HG03139 (cell line): ENCODE measurements around the gene SNRPD3.
"Not testable (repeated sequence)": the region's sequence is repeated elsewhere in the genome, so short reads cannot be mapped to it uniquely, and the experiment has no call there.

Experiments used
- ATAC-seq: cut with Tn5 transposase; IDR thresholded peaks from one replicate; pipeline ENCODE4 v1.9.1; 2021; ENCODE audit not compliant: unreplicated experiment

The SNRPD3 gene

DNA sequence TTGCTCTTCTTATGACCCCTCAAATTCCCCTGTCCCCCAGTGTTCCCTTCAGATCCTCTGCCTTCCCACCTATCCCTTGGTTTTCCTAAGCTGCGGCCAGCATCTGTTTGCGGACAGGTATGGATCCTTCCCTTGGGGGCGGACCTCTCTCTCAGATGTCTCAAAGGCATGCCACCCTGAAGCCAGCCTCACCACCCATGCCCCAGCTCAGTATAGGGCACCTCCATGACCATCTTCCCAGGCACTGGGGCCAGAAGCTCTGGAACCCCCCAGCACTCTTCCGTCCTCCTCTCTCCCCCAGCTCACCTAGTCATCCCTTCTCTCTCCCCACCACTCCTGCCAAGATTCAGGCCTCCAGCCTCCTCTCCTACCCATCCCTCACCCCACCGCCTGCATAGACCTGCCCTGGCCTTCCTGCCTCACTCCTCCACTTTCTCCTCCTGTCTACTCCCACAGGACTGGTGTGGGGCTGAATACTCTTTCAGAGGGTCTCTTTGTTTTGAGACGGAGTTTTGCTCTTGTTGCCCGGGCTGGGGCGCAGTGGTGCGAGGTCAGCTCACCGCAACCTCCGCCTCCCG lies 34.9 kb downstream of the SNRPD3 start:
- no peak for ATAC-seq

DNA sequence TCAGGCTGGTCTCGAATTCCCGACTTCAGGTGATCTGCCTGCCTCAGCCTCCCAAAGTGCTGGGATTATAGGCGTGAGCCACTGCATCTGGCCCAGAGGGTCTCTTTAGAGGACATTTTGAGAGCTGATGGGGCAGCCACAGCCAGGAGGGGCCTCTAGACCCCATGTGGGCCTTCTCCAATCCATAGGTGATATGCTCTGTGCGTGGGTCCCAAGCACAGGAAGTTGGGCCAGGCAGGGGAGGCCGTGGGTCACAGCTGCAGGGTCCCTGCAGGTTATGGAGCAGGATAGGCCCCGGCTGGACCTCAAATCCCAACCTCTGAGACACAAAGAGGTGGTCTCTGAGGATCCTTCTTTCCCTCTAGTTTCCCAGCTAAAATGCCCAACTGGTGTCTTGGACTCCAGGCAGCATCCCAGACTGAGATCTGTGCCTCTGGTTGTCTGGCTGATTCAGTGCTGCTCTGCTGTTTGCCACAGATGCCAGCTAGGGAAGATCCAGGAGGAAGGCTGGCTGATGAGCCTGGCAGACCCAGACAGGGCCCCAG lies 35.6 kb downstream of the SNRPD3 start:
- no peak for ATAC-seq

DNA sequence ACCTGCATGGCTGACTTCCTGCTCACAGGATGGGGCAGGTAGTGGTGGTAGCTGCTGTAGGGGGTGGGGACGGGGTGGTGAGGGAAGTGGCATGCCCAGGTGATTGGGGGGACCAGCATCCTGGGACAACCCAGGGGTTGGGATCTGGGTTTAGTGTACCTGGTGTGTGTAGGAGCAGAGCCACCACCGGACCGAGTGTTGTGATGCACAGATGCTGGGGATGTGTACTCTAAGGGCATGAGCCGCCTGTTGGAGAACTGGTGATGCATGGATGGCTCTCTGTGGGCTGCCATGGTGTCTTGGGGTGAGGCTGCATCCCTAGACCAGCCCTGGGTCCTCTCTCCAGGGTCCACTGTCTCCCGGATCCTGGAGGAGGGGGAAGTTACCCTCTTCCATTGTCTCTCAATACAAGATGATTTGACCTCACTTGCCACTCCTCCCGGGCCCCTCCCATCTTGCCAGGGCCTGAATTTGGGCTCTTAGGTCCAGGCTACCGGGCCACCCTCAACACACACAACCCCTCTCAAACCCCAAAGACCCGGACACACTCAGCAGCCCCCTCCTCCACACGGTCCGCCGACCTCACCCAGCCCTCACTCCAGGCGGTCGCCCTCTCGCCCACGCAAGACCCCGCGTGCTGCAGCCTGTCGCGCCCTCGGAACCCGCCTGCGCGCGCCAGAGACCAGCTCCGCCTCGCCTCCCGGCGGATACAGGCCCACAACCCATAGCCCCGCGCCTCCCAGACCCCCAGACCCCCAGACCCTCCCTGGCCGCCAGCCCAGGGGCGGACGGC lies 36.5 kb downstream of the SNRPD3 start:
- ATAC-seq: no peak

DNA sequence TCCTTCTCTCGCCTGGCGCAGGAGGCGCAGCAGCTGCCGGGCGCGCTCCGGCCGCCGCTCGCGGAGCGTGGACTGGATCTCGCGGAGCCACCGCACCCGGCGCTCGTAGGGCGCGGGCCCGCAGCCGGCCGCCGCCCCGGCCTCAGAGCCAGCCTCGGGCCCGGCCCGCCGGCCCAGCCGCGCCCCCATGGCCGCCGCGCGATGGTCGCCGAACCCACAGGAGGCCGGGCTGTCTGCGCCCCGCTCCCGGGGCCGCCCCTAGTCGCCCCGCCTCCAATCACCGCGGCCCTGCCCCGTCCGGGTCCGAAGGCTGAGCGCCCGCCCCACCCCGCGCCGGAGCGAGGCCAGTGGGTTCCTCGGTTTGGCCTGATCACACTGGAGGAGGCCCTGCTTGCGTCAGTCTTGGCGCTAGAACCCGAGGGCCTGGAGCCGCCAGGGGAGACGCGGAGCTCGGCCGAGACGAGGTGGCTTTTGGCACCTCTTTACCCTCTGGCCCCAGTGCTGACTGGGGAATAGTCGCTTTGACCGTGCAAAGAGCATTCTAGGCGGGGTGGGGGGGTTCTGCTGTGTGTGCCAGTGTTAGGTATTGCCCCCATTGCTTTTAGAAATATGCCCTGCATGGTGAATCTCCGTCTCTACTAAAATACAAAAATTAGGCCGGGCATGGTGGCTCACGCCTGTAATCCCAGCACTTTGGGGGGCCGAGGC lies 37.2 kb downstream of the SNRPD3 start, which contains the start of gene LRRC75B:
TSS of gene LRRC75B (minus strand) at position 223 of the 708 bp plus-strand sequence. CDS start at position 189, 34 bp downstream.
- peak; percentile 88 for ATAC-seq

DNA sequence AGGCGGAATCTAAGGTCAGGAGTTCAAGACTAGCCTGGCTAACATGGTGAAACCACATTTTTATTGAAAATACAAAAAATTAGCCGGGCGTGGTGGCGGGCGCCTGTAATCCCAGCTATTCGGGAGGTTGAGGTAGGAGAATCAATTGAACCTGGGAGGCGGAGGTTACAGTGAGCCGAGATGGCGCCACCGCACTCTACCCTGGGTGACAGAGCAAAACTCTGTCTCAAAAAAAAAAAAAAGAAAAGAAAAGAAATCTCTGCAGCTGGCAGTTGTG lies 37.7 kb downstream of the SNRPD3 start:
- not testable (repeated sequence) for ATAC-seq

DNA sequence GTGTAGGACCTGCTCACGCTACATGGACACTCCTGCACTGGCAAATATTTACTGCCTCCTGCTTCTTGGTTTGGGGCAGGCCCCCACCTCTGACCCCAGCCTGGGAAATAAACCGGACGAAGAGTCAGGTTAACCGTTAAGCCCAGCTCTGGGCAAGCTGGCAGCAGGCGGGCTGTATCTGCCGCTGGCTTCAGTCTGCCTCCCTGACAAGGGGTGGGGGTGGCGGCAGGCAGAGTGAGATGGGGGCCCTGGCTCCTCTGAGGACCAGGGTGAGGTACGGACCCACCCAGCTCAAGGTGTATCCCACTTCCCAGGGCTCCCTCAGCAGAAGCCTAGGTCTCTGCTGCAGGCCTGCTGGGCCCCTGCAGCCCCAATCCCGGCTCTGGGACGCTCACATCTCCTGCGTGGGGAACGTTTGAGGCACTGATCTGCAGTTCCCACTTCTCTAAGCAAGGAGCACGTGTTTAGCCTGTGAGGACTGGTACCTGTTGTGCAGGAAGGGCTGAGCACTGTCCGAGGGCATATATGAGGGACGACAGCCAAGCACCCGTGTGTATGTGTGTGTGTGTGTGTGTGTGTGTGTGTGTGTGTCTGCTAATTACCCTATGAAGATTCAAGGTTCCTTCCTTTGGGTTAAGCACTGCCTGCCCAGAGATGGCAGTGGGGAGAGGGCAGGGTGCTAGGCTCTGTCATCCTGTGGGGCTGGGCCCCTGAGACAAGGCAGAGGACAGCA lies 38.2 kb downstream of the SNRPD3 start:
- no peak for ATAC-seq

DNA sequence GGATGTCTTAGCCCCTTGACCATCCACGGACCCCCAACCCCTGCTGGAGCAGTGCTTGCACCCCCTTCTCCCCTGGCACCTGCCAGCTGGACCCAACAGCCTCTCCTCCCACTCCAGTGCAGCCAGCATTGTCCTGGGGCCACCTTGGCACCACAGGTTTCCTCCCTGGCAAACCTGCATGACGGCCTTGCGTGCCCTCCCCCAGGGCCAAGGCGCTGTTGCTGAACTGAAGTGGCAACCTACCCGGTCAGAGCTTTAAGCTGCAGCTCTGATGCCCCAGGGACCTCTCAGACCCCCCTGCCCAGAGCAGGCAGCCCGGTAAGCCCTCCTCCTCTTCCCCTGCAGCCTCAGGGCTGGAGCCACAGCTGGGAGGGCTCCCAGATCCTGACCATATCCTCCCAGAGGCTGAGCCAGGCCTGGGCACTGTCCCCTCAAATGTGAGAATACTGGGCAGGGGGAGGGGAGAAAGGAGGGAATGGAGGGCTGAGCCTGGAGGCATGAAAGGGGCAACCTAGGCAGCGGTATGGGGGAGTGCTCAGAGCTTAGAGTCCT lies 38.8 kb downstream of the SNRPD3 start:
- ATAC-seq: no peak

DNA sequence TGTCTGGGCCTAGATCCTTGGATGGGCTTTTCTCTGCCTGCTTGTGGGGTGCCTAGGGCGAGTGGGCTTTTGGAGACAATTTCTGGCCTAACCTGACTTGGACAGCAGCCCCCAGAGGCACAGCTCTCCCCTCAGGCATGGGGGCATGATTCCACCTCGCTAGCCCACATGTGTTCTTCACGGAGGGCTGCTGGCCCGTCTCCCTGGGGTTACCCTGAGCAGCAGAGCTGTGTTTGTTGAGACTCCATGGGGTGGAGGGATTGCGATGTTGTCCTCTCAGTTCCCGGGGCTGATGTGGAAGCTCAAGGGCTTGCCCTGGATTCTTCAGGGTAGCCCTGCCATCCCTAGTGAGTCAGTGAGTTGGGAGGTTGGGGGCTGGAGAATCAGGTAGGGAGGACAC lies 39.4 kb downstream of the SNRPD3 start:
- no peak for ATAC-seq

DNA sequence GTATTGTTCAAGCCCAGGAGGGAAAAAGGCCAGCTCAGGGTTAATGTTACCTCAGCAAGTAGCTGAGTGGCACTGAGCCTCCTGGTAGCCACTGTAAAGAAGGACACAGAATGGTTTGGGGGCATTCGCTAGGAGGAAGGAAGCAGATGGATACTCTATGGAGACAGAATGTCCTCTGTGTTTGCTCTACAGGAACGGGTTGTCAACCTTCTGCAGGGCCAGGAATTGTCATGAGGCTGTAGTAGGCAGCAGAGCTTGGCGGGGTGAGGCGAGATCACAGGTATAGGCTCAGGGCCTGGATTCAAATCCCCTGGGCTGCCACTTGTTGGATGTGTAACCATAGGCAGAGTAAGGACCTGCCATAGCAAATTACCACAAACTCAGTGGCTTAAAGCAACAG lies 40.1 kb downstream of the SNRPD3 start:
- ATAC-seq: no peak

DNA sequence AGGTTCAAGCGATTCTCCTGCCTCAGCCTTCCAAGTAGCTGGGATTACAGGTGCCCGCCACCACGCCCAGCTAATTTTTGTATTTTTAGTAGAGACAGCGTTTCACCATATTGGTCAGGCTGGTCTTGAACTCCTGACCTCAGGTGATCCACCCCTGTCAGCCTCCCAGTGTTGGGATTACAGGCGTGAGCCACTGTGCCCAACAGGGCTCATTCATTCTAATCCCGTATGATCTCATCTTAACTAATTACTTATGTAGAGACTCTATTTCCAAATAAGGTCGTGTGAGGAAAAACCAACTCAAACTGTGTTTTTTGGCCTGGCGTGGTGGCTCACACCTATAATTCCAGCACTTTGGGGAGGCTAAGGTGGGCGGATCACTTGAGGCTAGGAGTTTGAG lies 41.3 kb downstream of the SNRPD3 start:
- ATAC-seq: not testable (repeated sequence)

DNA sequence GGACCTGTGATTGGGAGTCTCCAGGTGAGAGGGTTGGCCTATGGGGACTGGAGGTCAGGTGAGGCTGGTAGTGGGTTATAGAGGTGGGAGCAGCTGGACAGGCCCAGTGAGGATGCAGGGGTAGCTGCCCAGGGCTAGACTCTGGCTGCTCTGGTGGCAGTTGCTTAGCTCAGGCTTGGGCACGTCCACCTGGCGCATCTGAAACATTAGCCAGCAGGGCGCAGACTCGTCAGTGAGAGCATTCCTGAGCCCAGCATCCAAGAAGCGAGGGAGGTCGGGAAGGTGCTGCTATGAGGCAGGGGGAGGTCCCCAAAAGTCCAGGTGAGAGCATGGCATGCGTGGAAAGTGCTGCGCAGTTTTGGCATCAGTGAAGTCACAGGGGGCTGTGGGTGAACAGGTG lies 43.7 kb downstream of the SNRPD3 start:
- ATAC-seq: no peak

DNA sequence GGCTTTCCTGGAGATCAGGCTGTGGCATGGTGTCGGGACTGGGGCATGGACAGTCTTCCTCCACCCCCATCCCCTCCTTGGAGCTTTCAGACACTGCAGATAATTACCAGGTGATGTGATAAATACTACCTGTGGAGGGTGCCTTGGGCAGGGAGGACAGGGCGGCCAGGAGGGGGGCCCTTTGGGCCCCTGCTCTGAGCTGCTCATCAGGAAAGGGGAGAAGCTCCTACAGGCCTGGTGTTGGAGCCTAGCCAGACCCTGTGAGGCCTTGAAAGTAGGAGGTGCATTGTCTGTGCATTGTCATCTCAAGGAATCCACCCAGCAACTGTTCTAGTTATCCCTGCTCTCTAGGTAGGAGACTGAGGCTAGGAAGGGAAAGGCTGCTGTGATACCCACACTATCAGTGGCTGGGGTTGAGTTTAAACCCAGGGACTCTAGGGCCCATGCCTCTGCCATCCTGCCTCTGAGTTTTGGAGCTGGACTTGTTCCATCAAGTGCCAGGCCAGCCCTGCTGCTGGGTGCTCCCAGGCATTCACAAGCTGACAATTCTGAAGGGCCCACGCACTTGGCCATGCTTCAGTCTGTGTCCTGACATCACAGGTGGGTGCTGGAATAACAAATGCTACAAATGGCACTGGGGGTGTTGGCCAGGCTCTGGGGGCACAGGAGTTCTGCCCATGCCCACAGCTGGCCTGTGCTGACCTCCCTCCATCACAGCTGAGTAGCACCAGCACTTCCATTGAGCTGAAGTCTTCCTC lies 44.3 kb downstream of the SNRPD3 start:
- ATAC-seq: not testable (repeated sequence)

DNA sequence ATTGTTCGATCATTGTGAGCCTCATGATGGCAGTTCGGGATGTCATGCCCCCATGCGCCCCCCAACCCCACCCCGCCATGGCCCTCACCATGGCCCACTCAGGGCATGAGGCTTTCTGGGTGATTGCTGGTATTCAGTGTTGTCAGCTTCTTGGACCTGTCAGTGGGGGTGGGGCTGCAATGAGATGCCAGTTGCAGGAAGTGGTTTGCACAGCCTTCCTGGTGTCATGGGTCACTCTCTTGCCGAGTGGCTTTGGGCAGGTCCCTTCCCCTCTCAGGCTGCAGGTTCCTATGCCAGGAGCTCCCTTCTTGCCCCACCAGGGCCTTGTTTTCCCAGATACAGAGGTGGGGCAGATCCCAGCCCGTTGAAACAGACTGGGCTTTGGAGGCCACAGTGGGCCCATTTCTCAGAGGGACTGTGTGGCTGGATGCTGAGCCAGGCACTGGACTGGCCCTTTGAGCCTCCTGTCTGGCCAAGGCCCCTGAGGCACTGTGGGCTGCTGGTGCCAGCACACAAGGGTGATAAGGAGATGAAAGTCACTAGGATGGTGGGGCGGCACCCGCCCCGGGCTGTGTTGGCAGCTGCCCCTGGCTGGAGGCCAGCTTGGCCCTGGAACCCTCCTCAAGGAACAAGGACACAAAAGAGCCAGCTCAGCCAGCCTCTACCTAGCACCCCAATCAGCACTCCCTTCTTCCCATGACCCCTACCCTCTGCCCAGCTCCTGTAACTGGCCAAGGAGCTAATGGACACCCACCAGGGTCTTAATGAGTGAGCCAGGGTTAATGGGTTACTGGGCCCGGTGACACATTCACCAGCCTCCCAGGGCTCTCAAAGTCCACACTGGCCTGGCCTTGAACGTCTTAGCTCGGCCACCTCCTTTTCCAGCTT lies 45.7 kb downstream of the SNRPD3 start:
- no peak for ATAC-seq

DNA sequence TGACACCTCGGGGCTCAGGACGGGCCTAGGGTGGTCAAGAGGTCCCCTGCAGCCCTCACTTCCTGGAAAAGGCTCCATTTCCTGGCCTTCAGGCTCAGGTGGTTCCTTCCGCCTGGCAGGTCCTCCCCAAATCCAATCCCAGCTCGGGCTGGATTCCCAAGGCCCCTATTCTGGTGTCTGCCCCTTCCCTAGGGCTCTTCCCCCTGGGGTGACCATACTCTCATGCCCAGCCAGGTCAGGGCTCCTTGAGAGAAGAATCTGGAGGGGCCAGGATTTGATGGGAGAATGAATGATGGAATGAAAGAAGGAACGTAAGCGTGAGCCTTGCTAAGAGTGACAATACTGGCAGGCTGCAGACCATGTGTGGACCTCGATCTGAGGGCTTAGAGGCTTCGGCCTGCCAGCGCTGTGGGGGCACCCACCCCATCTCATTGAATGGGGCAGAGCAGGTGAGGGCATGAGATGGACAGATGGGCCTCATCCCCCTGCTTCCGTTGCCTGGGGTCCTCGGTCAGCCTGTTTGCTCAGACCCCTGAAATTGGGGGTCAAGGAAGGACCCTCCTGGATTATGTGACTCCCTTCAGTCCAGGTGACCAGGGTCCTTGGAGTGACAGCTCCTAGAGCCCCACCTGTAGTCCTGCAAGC lies 46.4 kb downstream of the SNRPD3 start:
- not testable (repeated sequence) for ATAC-seq

DNA sequence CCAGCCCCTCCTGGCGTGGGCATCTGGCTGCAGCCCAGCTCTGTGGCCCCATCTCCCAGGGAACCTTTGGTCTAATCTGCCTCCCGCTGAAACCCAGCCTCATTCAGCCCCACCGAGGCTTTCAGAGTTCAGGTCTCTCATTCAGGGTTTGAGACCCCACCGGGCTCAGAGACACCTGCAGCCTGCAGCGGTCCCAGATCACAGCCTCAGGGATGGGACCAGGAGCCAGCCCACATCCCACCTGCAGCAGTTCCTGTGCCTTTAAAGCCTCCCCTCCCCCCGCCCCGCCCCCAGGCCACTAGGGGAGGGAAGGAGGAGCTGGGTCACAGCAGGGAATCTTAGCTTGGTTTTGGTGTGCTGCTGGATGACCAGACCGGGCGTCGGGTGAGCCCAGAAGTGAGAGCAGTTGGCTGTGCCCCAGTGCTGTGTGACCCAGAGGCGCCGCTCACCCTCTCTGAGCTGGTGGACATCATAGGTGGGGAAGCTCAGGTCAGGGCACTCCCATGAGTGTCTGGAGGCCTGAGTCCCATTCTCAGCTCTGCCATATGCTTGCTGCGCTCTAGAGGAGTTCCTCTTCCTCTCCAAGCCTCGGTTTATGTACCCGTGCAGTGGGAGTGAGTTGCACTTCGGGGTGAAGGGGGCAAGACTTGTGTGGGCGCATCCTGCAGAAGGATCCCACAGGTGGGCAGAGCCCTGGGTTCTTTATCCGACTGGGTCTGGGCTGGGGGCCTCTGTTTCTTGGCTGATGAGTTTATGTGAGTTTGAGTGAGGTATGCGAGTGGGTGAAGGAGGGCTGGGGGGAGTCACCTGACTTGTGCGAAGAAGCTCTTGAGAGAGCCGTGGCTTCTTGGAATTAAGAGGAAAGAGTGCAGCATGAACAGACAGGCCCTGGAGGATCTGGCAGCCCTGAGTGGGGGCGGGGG lies 47.3 kb downstream of the SNRPD3 start, which contains the start of gene GGT1:
TSS of gene GGT1 (plus strand) at position 347 of the 923 bp plus-strand sequence. CDS start 7,889 bp downstream, outside the sequence.
- ATAC-seq: not testable (repeated sequence)

DNA sequence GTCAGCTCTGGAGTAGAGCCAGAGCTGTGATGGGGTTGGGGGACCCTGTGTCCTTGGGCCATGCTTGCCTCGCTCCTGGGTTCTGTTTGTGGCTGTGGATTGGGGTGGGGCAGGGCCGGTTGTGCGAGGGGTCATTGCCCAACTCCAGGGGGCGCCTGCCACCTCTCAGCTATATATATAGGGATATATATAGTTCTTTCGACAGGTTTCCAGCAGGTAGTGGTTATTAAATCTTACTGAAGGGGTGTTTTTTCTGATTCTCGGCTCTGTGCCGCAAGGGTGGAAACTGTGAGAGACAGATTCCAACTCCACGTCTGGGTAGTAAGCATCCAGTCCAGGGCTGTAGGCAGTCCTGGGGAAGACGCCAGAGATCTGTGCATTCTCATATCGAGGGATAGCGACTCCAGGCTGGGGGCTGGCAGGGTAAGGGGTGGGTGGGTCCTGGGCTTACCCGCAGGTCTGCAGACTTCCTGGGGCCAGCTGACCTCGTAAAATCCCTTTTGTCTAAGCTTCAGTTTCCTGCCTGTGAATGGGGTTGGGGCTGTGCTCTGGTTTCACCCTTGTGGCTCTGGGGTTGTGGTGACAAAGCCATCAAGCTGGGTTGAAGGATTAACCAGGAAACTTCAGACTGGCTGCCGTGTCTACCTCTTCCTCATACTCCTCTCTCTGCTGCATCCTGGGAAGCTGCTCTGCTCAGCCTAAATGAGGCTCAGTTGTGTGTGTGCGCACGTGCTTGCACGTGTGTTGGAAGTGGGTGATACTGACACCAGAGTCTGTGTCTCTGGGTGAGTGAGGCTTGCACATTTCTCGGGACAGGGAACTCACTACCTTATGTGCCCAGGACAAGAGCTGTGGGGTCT lies 48.2 kb downstream of the SNRPD3 start:
- ATAC-seq: not testable (repeated sequence)

DNA sequence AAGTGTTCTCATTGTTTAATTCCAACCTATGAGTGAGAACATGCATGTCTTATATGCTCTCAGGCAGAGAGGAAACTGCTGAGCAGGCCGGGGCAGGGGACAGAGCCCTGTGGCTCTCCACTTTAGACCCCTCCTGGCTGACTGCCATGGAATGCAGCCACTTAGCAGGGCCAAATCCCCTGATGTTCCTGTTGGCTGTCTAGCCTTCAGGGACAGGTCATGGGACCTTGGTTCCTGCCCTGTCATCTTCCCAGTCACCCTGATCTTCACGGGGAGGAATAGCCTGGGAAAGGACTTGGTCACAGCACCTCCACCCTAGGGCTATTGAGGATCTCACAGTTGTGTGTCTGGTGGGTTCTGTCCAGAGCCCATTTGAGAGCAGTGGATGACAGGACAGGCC lies 50.5 kb downstream of the SNRPD3 start:
- not testable (repeated sequence) for ATAC-seq
